K562 (cell line): Measurements from ENCODE around the gene CRIP3. TPM values are rescaled to one million over a fixed set of nuclear protein-coding genes. Genes with fewer than 3 reads are reported as not detected.

Experiments
- ATAC-seq: fragments of 200-7000 bp; cut with Tn5 transposase; 3 replicates; pipeline ENCODE4 v1.9.1; 2020; ENCODE audit warnings: moderate library complexity
- BruUV-seq: library from RNA; stranded (reverse); fragments of 400-500 nt; replicated peaks from 2 replicates; lab custom pipeline; 2021; lab: Mats Ljungman, UMichigan
- CTCF ChIA-PET: fragments of 300-600 bp; formaldehyde crosslinking; extraction: SDS; loops from one replicate; lab custom pipeline; 2021; ENCODE audit warnings: low intra/inter-chr PET ratio; lab: Yijun Ruan, JAX
- POLR2A ChIA-PET: fragments of 300-600, 350-650 bp; sonication (Branson Sonifier 250); formaldehyde crosslinking; extraction: SDS; loops from one replicate; lab custom pipeline; 2021; ENCODE audit warnings: antibody characterized with exemption, inconsistent platforms; lab: Yijun Ruan, JAX
- DNase-seq, 4 experiments: peaks; one replicate each; pipeline versions ENCODE4 v3.0.0 to v3.0.0-alpha.2; 2011 to 2018; ENCODE audit warnings: low spot score in 3 of 4, mixed read lengths in 3 of 4; ENCODE audit errors: extremely low read depth in 1 of 4
- FAIRE-seq: peaks from 2 replicates; lab custom pipeline; 2011; peaks lifted over from hg19 to GRCh38; lab: Jason Lieb, UNC
- H2AFZ ChIP-seq: 2 replicates; pipeline ENCODE4 v1.6.0; 2011; ENCODE audit warnings: low read depth, low read length, control low read depth, inconsistent platforms
- H3K27ac ChIP-seq: fragments of 200-600 bp; 3 replicates; pipeline ENCODE4 v1.8.0; 2011; ENCODE audit warnings: low read depth, mild to moderate bottlenecking, control low read depth, inconsistent platforms, low read length, moderate library complexity, mixed read lengths; ENCODE audit errors: extremely low read depth
- H3K27me3 ChIP-seq, 2 experiments: fragments of 300-600 bp in 1 of 2; 2 replicates in 1 of 2; 3 replicates in 1 of 2; pipeline versions ENCODE4 v1.6.0 to v1.8.0; 2011; ENCODE audit warnings: inconsistent platforms in 2 of 2, low read length in 2 of 2, mild to moderate bottlenecking in 1 of 2, mixed read lengths in 1 of 2, moderate library complexity in 1 of 2; ENCODE audit not compliant: control insufficient read depth in 2 of 2, insufficient read depth in 2 of 2
- H3K36me3 ChIP-seq: fragments of 300-600 bp; 3 replicates; pipeline ENCODE4 v1.8.0; 2011; ENCODE audit warnings: mild to moderate bottlenecking, low read length, inconsistent platforms; ENCODE audit not compliant: control insufficient read depth, insufficient read depth
- H3K4me1 ChIP-seq, 2 experiments: fragments of 200-600 bp in 1 of 2; replicated peaks in 1 of 2; 2 replicates in 1 of 2; 3 replicates in 1 of 2; pipeline versions ENCODE4 v1.5.1 to v1.8.0; 2011; ENCODE audit warnings: inconsistent platforms in 2 of 2, low read length in 2 of 2, mild to moderate bottlenecking in 1 of 2, mixed read lengths in 1 of 2, moderate library complexity in 1 of 2; ENCODE audit not compliant: control insufficient read depth in 2 of 2, insufficient read depth in 2 of 2
- H3K4me2 ChIP-seq: 2 replicates; pipeline ENCODE4 v1.6.1; 2011; ENCODE audit warnings: low read length, control low read depth, inconsistent platforms, mixed read lengths; ENCODE audit not compliant: insufficient read depth
- H3K4me3 ChIP-seq: fragments of 200-600 bp; sonication (generic), shearing (Covaris generic); 2 replicates; pipeline ENCODE4 v1.5.1; 2016; ENCODE audit warnings: control low read depth, inconsistent platforms
- H3K79me2 ChIP-seq: fragments of 200-600 bp; 3 replicates; pipeline ENCODE4 v1.8.0; 2011; ENCODE audit warnings: low read length, inconsistent platforms; ENCODE audit not compliant: control insufficient read depth, insufficient read depth
- H3K9ac ChIP-seq, 2 experiments: 2 replicates each; pipeline versions ENCODE4 v1.6.0 to v1.6.1; 2011; ENCODE audit warnings: low read depth in 2 of 2, low read length in 2 of 2, control low read depth in 1 of 2, inconsistent platforms in 1 of 2, mild to moderate bottlenecking in 1 of 2, mixed read lengths in 1 of 2; ENCODE audit not compliant: insufficient read depth in 1 of 2
- H3K9me1 ChIP-seq: one replicate; pipeline ENCODE4 v1.6.0; 2011; ENCODE audit warnings: inconsistent platforms, mild to moderate bottlenecking, low read length, moderate library complexity; ENCODE audit not compliant: control insufficient read depth, insufficient read depth
- H3K9me3 ChIP-seq: replicated peaks from 2 replicates; pipeline ENCODE4 v1.5.1; 2011; ENCODE audit warnings: low read depth, low read length, inconsistent platforms; ENCODE audit not compliant: control insufficient read depth, insufficient read depth
- H4K20me1 ChIP-seq: replicated peaks from 2 replicates; pipeline ENCODE4 v1.6.1; 2011; ENCODE audit warnings: low read length, inconsistent platforms, mixed read lengths; ENCODE audit not compliant: control insufficient read depth, insufficient read depth
- NFATC3 ChIP-seq: fragments of 450-650 bp; IDR thresholded peaks from 2 replicates; pipeline ENCODE4 v1.6.1; 2017; ENCODE audit warnings: mild to moderate bottlenecking
- STAG1 ChIP-seq: sonication (generic); formaldehyde crosslinking; IDR thresholded peaks from 2 replicates; pipeline ENCODE4 v1.5.0; 2020; ENCODE audit warnings: missing genetic modification reagents, borderline replicate concordance
- TFE3 ChIP-seq: fragments of 450-650 bp; formaldehyde crosslinking; IDR thresholded peaks from 2 replicates; pipeline ENCODE4 v1.4.0; 2020; ENCODE audit warnings: mild to moderate bottlenecking, mixed read lengths
- WGBS: fragments of 100-300 bp; shearing (Covaris generic); methylation state at CpG from one replicate; pipeline ENCODE4 v1.1.6; 2016; ENCODE audit warnings: low coverage, mixed read lengths; ENCODE audit not compliant: insufficient coverage; ENCODE audit errors: missing lambda C conversion rate; 5-methylcytosine and 5-hydroxymethylcytosine counted together
- in situ Hi-C: fragments of 300-500 bp; cut with MboI; formaldehyde crosslinking; loops from 4 replicates; pipeline ENCODE4 v1.15.0; 2018; ENCODE audit warnings: inconsistent platforms, mixed read lengths
- intact Hi-C: fragments of 100-400 bp; cut with micrococcal nuclease; formaldehyde crosslinking; loops from 2 replicates; pipeline ENCODE4 v1.14.2; 2022
- polyA plus RNA-seq, 8 experiments: library from polyadenylated mRNA; depleted of rRNA in 4 of 8; stranded (reverse) in 5 of 8; unstranded in 3 of 8; fragments of >200 nt; fragmentation: Nextera tagmentation in 2 of 8; fragmentation: Illumina TruSeq in 1 of 8; extraction: Ambion mirVana in 2 of 8; extraction: Trizol in 1 of 8; gene quantifications; 2 replicates each; pipeline versions ENCODE4 v1.2.1 to v1.2.3, GENCODE V29; 2011 to 2014; ENCODE audit warnings: inconsistent platforms in 1 of 8, missing spikeins in 1 of 8
- total RNA-seq, 7 experiments: library from RNA; depleted of rRNA in 6 of 7; stranded (reverse); fragments of >200 nt in 6 of 7; fragmentation: Illumina TruSeq in 2 of 7; extraction: Trizol in 2 of 7; gene quantifications; 2 replicates each; pipeline versions ENCODE4 v1.2.1 to v1.2.3, GENCODE V29; 2011 to 2021; ENCODE audit warnings: low replicate concordance in 1 of 7

CRIP3 gene
- total and polyA plus RNA-seq, 9 of the 15 experiments (the other 6 are each of a cell fraction or from before 2014, with no cell fraction given), result 0.36 to 2.1 (median 0.87) TPM

- TF ChIP-seq STAG1 (0 out of 2 replicates have a peak, but pooled peaks have one; percentile 4), TFE3 (CRISPR knock-in tag) (no peak), NFATC3 (no peak)
- H3K4me2 ChIP-seq, result no peak overlapping the region
- ChIA-PET POLR2A (interaction anchor here (1.1 to 1.8 kb wide), 2 partner anchors 8 to 13 kb away, joined by 4 to 8 read pairs; no protein-coding TSS in a partner anchor), CTCF (no interaction called here)
- FAIRE-seq, result no peak
- H3K9ac ChIP-seq, result peak overlapping the region in 1 of 2 experiments; percentile 23; a peak in 1 of 4 replicates
- H3K36me3 ChIP-seq, result no peaks in the 10 kb centered on the region
- 6% methylated on average over 15 of the region's 15 CpGs for WGBS
- peaks cover 34 to 52% of the 10 kb centered on the region in 2 experiments; a peak in 4 of 5 replicates for H3K27me3 ChIP-seq
- H3K79me2 ChIP-seq, result no peaks in the 10 kb centered on the region
- no peak for ATAC-seq
- in situ Hi-C loops, result no loop called here
- peaks cover 0 to 6% of the 10 kb centered on the region in 2 experiments; a peak in 3 of 5 replicates for H3K4me1 ChIP-seq
- intact Hi-C loops, result no loop called here
- no peak overlapping the region for H2AFZ ChIP-seq
- 0 out of 2 replicates have a peak, but pooled peaks cover 7% of the 10 kb centered on the region for H4K20me1 ChIP-seq
- no peaks in the 10 kb centered on the region for H3K9me3 ChIP-seq
- no TSS peak for BruUV-seq
- no peak overlapping the region for H3K27ac ChIP-seq
- peak in 1 of 4 experiments; percentile 20 for DNase-seq
- H3K4me3 ChIP-seq, result no peak overlapping the region
- H3K9me1 ChIP-seq, result peaks cover 2% of the 10 kb centered on the region
These were observed 7.3 kb downstream of the CRIP3 start for GRCh38 chr6:43301081-43301870.
